ENCODE measurements around the gene CDS2. TPM values are rescaled to one million over a fixed set of nuclear protein-coding genes. Genes with fewer than 3 reads are reported as not detected.

The CDS2 gene
- 33.0 to 46.9 TPM (median 42.9 TPM) in 3 replicates for total RNA-seq
- long read RNA-seq, full-length matches to known transcripts, result 56 of 65 reads
- long read RNA-seq, partial matches to known transcripts, result 1 of 65 reads
- long read RNA-seq, other reads (novel, unspliced or antisense), result 8 of 65 reads

DNA sequence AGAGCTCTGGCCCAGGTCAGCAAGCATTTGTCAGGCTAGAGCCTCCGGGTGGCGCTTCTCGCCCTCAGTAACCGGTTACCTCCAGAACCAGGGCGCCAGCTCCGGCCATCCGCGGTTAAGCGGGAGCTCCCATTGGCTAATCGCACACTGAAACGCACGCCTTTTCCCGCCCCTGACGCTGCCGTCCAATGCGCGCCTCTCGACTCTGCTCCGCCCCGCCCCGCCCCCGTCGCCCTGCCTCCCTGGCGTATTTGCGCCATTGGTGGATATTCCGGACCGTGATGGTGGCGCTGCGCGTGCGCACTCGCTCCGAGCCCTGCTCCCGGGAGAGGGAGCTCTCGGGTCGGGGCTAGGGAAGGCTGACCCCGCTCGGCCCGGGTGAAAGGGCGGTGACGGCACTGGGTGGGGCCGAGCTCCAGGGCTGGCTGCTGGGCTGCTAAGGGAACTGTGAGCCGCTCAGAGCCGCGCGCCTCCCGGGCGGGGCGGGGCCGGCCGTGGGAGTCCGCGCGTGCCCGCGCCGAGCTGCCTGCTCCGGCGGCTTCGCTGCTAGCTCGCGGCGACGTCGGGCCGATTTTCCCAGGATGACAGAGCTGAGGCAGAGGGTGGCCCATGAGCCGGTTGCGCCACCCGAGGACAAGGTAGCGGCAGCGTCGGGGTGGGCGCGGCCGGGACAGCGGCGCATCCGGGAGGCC, at the start of gene CDS2:
Gene CDS2, plus strand, starts transcription at position 497 of the 692 bp plus-strand sequence. Its CDS starts 85 bp downstream, at position 582.
- peaks cover 34% of the 10 kb centered on the region for H3K4me1 Mint-ChIP-seq (ENCODE audit: low read depth)
- H3K4me3 Mint-ChIP-seq (ENCODE audit: unreplicated experiment), result peak within 1 kb of the TSS; percentile 96
- peak within 1 kb of the TSS; percentile 93 for H3K27ac Mint-ChIP-seq (ENCODE audit: unreplicated experiment)
- peak; percentile 82 for TF ChIP-seq CTCF (IDR thresholded peaks at IDR 0.05)
- no peaks in the 10 kb centered on the region for H3K9me3 Mint-ChIP-seq (ENCODE audit: low read depth)
- DNase-seq (ENCODE audit: low spot score), result peak; percentile 100
- H3K27me3 Mint-ChIP-seq (ENCODE audit: low read depth), result no peaks in the 10 kb centered on the region
- no peaks in the 10 kb centered on the region for H3K36me3 Mint-ChIP-seq (ENCODE audit: low read depth)

DNA sequence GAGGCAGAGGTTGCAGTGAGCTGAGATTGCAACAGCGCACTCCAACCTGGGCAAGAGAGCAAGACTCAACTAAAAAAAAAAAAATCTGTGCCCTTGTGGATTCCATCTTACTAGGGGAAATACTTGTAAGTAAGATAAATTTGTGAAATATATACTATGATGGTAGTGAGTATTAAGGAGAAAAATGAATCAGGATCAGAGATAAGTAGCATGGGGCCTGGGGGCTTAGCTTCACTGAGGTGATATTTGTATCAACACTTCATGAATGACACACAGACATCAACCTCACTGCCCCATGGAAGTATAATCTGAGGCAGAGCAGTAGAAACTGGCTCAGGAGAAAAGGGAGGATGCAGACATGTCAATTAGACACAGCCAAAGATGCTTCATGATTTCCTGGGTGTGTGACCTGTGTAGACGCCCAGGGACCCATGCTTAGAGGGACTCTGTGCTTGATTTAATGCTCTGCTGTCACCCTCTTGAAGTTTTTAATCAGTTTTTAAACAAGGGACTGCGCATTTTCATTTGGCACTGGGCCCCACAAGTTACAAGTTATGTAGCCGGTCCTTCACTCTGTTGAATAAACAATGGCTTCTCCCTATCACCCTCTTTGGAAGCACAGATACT, 48.9 kb upstream of the CDS2 start:
- H3K36me3 Mint-ChIP-seq (ENCODE audit: low read depth), result no peaks in the 10 kb centered on the region
- H3K27me3 Mint-ChIP-seq (ENCODE audit: low read depth), result no peaks in the 10 kb centered on the region
- H3K27ac Mint-ChIP-seq (ENCODE audit: unreplicated experiment), result no peak overlapping the region
- no peak for TF ChIP-seq CTCF (IDR thresholded peaks at IDR 0.05)
- peaks cover 35% of the 10 kb centered on the region for H3K4me1 Mint-ChIP-seq (ENCODE audit: low read depth)
- no peak overlapping the region for H3K4me3 Mint-ChIP-seq (ENCODE audit: unreplicated experiment)
- H3K9me3 Mint-ChIP-seq (ENCODE audit: low read depth), result no peaks in the 10 kb centered on the region
- no peak for DNase-seq (ENCODE audit: low spot score)

- DNase-seq (ENCODE audit: low spot score), result no peak
- H3K27ac Mint-ChIP-seq (ENCODE audit: unreplicated experiment), result no peak overlapping the region
- H3K36me3 Mint-ChIP-seq (ENCODE audit: low read depth), result no peaks in the 10 kb centered on the region
- no peak for TF ChIP-seq CTCF (IDR thresholded peaks at IDR 0.05)
- no peaks in the 10 kb centered on the region for H3K9me3 Mint-ChIP-seq (ENCODE audit: low read depth)
- peaks cover 28% of the 10 kb centered on the region for H3K4me1 Mint-ChIP-seq (ENCODE audit: low read depth)
- H3K4me3 Mint-ChIP-seq (ENCODE audit: unreplicated experiment), result no peak overlapping the region
- H3K27me3 Mint-ChIP-seq (ENCODE audit: low read depth), result no peaks in the 10 kb centered on the region
Observed at GRCh38 chr20:5078399-5078958, 48.3 kb upstream of the CDS2 start.

DNA sequence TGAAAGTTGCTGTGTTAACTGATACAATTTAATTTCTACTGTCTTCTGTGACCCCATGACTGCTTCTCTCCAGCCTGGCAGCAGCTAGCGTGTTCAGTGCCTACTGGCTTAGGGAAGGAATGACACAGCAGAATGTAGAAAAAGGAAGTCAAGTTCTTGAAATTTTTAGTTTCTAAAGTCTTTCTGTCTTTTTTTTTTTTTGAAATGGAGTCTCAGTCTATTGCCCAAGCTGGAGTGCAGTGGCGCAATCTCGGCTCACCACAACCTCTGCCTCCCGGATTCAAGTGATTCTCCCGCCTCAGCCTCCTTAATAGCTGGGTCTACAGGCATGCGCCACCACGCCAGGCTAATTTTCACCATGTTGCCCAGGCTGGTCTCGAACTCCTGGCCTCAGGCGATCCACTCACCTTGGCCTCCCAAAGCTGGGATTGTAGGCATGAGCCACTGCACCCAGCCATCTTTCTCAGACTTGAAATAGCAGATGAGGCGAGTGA, 46.4 kb upstream of the CDS2 start:
- Mint-ChIP-seq H3K4me3 (ENCODE audit: unreplicated experiment) (no peak overlapping the region), H3K4me1 (ENCODE audit: low read depth) (peaks cover 23% of the 10 kb centered on the region), H3K27ac (ENCODE audit: unreplicated experiment) (peak overlapping the region; percentile 86), H3K36me3 (ENCODE audit: low read depth) (peaks cover 2% of the 10 kb centered on the region), H3K27me3 (ENCODE audit: low read depth) (no peaks in the 10 kb centered on the region), H3K9me3 (ENCODE audit: low read depth) (no peaks in the 10 kb centered on the region)
- DNase-seq (ENCODE audit: low spot score), result no peak
- no peak for TF ChIP-seq CTCF (IDR thresholded peaks at IDR 0.05)

GRCh38 chr20:5085380-5085779, 41.4 kb upstream of the CDS2 start:
- TF ChIP-seq CTCF (IDR thresholded peaks at IDR 0.05), result no peak
- Mint-ChIP-seq H3K4me1 (ENCODE audit: low read depth) (peaks cover 19% of the 10 kb centered on the region), H3K27me3 (ENCODE audit: low read depth) (no peaks in the 10 kb centered on the region), H3K36me3 (ENCODE audit: low read depth) (peaks cover 2% of the 10 kb centered on the region), H3K9me3 (ENCODE audit: low read depth) (no peaks in the 10 kb centered on the region), H3K4me3 (ENCODE audit: unreplicated experiment) (no peak overlapping the region), H3K27ac (ENCODE audit: unreplicated experiment) (peak overlapping the region; percentile 3)
- DNase-seq (ENCODE audit: low spot score), result no peak
